Astrocyte of the spinal cord (primary cell): ENCODE measurements around the gene NUDT16.
A peak's percentile ranks its signal among the peaks of the same experiment; 100 is the strongest.

Experiments
- DNase-seq: peaks from one replicate; pipeline ENCODE4 v3.0.0; 2011; ENCODE audit warnings: low read depth, low spot score
- H3K4me3 ChIP-seq: 2 replicates; pipeline ENCODE4 v1.5.1; 2011; ENCODE audit warnings: low read depth, mild to moderate bottlenecking, low read length, moderate library complexity
- CTCF ChIP-seq: IDR thresholded peaks from 2 replicates; pipeline ENCODE4 v1.5.1; 2012; ENCODE audit warnings: low read depth, mild to moderate bottlenecking, low read length, inconsistent platforms
- in situ Hi-C: cut with HindIII; loops from 2 replicates; pipeline ENCODE4 v1.10.0; 2017; ENCODE audit warnings: low sequenced_read_pairs

The NUDT16 gene

GRCh38 chr3:131405411-131405810, 23.8 kb downstream of the NUDT16 start:
- no peak overlapping the region for H3K4me3 ChIP-seq
- no peak for TF ChIP-seq CTCF
- no peak for DNase-seq
- in situ Hi-C loops: no loop called here

GRCh38 chr3:131406274-131406673, 24.7 kb downstream of the NUDT16 start:
- in situ Hi-C loops: no loop called here
- DNase-seq: no peak
- no peak overlapping the region for H3K4me3 ChIP-seq
- no peak for TF ChIP-seq CTCF

GRCh38 chr3:131417751-131418150, 36.2 kb downstream of the NUDT16 start:
- no peak for TF ChIP-seq CTCF
- DNase-seq: no peak
- in situ Hi-C loops: no loop called here
- H3K4me3 ChIP-seq: no peak overlapping the region

- in situ Hi-C loops: no loop called here
- H3K4me3 ChIP-seq: no peak overlapping the region
- no peak for TF ChIP-seq CTCF
- peak; percentile 38 for DNase-seq
Measured at GRCh38 chr3:131421301-131421700, 39.7 kb downstream of the NUDT16 start.

- H3K4me3 ChIP-seq: no peak overlapping the region
- DNase-seq: peak; percentile 12
- in situ Hi-C loops: no loop called here
- no peak for TF ChIP-seq CTCF
Measured at GRCh38 chr3:131421957-131422498, 40.5 kb downstream of the NUDT16 start.

- no peak for DNase-seq
- no peak for TF ChIP-seq CTCF
- in situ Hi-C loops: no loop called here
- no peak overlapping the region for H3K4me3 ChIP-seq
Measured at GRCh38 chr3:131427226-131427625, 45.7 kb downstream of the NUDT16 start.

- TF ChIP-seq CTCF: no peak
- no peak for DNase-seq
- H3K4me3 ChIP-seq: no peak overlapping the region
- in situ Hi-C loops: no loop called here
Measured at GRCh38 chr3:131431754-131432153, 50.2 kb downstream of the NUDT16 start.
